Epidermal melanocyte (primary cell): ENCODE results near the gene CRIP2.

Experiments used
- DNase-seq: peaks from one replicate; pipeline ENCODE4 v3.0.0; 2011; ENCODE audit warnings: low spot score; ENCODE audit not compliant: insufficient read length

Gene CRIP2

DNA sequence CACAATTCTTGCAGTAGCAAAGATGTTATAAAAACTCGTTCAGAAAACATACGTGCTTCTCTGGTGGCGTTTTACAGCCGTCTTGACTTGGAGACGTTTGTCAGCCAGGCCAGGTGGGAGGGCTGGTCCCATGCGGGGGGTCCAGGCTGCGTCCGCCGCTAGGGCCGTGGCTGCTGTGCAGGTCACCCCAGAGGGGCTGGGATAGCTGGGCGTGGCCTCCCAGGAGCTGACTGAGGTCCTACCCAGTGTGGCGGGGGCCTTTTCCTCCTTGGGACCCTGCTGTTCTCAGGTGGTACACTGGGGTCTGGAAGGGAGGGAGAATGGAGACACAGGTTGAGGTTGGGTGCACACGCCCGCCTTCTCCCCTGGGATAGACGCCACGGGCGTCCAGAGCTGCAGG lies 29.8 kb upstream of the CRIP2 start:
- no peak for DNase-seq

DNA sequence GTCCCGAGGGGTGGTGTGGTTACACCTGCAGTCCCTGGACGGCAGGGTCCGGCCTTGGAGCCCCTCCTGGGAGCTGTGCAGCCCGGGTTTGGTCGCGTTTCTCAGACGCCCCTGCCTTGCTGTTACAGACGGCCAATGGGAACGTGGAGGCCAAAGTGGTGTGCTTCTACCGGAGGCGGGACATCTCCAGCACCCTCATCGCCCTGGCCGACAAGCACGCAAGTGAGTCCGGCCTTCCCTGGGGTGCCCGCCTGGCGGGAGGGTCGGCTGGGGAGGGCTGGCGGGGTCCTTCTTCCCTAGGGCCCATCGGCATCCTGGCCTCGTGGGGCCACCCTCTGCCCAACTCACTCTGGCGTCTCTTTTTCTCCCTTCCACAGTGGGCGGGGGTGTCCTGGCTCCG lies 29.3 kb upstream of the CRIP2 start:
- no peak for DNase-seq

- no peak for DNase-seq
Measured at GRCh38 chr14:105445901-105446845, 28.4 kb upstream of the CRIP2 start.

GRCh38 chr14:105446971-105447370 lies 27.6 kb upstream of the CRIP2 start:
- DNase-seq, result no peak

DNA sequence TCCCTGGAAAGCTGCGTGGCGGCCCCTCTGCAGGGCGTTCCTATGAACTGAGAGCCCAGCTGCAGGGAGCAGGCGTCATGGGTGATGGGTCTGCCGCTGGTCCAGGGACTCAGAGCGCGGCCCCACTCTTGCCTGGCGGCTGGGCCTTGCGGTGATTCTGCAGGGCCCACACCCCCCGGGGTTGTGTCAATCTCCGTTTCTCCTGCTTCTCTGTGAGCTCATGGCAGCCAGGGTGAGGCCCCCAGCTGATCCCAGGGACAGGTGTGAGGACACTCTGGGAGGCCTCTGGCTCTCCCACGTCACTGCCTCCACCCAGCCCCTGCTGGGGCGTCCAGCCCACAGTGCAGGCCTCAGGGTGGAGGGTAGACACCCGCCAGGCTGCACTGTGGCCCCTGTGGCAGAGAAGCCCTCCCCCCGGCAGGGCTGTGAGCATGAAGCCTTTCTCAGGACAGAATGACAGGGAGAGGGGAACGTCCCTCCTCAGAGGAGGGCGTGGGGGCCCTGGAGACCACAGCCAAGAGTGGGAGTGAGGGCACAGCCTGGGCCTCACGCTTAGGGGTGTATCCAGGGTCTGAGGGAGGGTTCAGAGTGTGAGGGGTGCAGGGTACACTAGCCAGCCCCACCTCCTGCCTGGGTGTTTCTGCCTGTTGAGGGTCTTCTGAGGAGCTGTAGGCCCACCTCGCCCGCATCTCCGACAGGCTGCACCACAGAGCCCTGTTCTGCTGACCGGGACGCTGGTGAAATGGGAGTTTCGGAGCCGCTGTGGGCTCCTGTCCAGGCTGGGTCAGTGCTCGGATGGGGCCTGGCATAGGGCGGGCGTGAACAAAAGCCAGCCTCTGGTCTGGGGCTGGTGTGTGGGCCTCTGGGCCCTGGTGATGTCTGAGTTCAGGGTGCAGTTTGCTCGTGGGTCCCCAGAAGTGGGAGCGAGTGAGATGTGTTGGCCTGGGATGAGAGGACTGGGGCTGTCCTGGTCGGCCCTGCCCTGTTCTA lies 26.7 kb upstream of the CRIP2 start:
- DNase-seq, result no peak

DNA sequence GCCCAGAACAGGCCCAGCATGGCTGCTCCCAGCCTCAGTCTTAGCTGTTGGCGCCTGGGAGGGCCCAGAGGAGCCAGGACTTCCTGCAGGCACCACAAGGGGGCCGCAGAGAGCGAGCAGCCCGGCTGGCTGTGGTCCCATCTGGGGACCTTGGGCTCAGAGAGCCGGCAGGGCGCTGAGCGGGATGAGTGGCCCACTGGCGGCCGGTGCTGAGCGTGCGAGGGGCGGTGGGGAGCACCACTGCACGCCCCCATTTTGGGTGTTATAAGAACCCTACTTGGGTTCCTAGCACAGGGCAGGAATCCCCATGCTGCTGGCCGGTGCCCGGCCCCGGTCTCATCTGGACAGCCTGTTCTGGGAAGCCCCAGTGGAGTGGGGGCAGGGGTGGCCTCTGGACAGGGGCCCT lies 25.9 kb upstream of the CRIP2 start:
- peak; percentile 86 for DNase-seq

- no peak for DNase-seq
Measured at GRCh38 chr14:105449276-105450122, 25.1 kb upstream of the CRIP2 start.

DNA sequence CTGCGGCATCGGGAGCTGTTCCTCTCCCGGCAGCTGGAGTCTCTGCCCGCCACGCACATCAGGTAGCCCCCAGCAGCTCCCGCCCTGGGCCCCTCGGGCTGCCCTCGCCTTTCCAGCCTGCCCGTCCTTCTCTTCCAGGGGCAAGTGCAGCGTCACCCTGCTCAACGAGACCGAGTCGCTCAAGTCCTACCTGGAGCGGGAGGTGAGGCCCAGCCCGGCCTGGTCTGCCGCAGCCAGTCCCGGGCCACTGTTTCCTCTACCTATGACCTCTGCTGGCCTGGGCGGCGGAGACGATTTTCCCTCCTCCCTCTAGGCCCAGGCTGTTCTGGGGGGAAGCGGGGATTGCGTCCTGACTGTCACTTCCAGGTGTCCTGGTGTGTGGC lies 24.5 kb upstream of the CRIP2 start:
- no peak for DNase-seq

DNA sequence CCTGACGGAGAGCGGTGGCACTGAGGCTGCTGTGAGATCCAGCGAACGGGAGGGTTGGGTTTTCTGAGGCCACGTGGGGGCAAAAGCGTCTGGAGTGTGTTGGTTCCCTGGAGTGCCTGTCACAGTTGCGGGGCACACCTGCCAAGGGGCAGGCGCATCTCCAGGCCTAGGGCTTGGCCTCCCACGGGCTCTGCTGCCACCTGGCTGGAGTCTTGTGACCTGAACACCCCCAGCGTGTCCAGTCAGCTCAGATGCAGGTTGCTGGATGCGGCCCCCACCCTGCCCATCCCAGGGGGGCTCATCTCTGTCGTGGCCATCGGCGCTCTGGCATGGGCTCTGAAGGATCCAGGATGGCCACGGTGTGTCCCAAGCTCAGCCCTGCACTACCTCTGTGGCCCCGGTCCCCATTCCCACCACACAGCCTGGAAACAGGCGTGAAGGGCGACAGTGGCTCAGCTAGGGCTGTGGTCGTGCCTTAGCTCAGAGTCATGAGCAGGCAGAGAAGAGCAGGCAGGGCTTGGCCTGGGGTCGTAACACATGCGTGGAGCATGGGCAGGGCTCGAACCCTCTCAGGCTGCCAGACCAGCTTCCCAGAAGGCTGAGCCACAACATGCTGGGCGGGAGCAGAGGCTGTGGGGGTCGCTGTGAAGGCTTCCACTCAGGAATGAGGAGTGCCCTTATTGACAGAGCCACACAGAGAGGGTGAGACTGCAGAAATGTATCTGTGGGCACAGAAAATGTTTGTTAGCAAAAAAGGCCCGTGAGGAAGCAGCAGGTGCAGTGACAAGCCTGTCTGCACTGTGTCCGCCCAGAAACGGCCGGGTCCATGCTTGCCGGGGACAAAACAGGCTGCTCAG lies 23.5 kb upstream of the CRIP2 start:
- DNase-seq, result no peak

- DNase-seq, result no peak
Measured at GRCh38 chr14:105452963-105453362, 21.7 kb upstream of the CRIP2 start.

- no peak for DNase-seq
Measured at GRCh38 chr14:105453847-105454246, 20.8 kb upstream of the CRIP2 start.

- no peak for DNase-seq
Measured at GRCh38 chr14:105455086-105455640, 19.5 kb upstream of the CRIP2 start.

GRCh38 chr14:105455766-105456660 lies 18.6 kb upstream of the CRIP2 start:
- DNase-seq, result no peak

DNA sequence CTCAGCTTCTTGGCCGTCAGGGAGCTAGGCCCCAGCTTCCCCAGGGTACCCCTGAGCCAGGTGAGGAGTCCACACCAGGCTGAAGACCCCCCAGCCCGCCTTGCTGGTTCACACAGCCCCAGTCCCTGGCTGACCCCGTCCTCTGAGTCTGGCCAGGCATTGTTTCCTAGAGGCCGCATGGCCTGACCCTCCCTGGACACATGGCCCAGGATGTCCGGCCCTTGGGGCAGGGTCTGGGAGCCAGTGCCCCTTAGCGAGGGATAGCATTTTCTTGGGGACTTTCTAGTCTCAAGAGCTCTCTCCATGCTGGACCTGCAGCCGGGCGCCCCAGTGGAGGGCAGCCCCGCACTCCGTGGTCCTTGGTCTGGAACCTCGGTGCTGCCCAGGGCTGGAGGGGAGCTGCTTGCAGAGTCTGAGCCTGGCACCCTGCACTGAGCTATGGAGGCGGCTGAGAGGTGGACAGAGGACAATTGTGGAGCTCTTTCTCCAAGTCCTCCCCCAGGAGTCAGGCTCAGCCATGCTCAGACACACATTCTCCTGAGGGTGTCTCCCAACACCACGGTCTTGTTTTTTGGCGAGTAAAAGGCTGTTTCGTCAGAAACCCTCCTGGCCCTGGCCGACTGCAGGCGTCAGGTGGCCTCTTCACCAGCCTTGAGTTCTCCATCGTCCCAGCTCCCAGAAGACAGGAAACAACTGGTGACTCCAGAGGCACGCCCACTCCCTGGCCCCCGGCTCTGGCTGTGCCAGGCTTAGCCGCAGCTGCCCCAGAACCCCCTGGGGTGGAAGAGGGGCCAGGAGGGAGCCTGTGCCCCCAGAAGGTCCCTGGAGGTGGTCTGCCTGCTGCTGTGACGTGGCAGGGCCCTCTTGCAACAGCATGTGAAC lies 17.6 kb upstream of the CRIP2 start:
- DNase-seq, result no peak

- DNase-seq, result no peak
Measured at GRCh38 chr14:105458010-105458409, 16.6 kb upstream of the CRIP2 start.

GRCh38 chr14:105458571-105458970 lies 16.1 kb upstream of the CRIP2 start:
- DNase-seq, result no peak

- DNase-seq, result no peak
Measured at GRCh38 chr14:105460116-105460515, 14.5 kb upstream of the CRIP2 start.

DNA sequence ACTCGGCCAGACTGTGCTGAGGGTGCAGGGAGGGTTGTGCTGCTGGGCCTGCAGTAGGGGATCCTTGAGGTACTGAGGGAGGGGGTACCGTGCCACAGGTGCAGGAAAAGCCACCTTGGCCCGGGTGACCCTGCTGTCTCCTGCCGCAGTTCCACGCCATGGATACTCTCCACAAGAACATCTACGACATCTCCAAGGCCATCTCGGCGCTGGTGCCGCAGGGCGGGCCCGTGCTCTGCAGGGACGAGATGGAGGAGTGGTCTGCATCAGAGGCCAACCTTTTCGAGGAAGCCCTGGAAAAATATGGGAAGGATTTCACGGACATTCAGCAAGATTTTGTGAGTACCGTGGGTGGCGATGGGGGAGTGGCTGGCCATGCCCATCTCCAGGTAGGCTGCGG lies 14.0 kb upstream of the CRIP2 start:
- DNase-seq, result no peak
